CD4-positive, alpha-beta T cell treated with Interleukin-6 for 4 hours (primary cell): ENCODE measurements around the gene PRKAR2B.
A peak's percentile ranks its signal among the peaks of the same experiment; 100 is the strongest.
"Not testable (repeated sequence)": the region's sequence is repeated elsewhere in the genome, so short reads cannot be mapped to it uniquely, and the experiment has no call there.

ENCODE experiments used
- DNase-seq: peaks from one replicate; pipeline ENCODE4 v3.0.0-alpha.2; 2020; ENCODE audit warnings: mixed read lengths

Gene PRKAR2B

GRCh38 chr7:107128217-107128616, 83.7 kb downstream of the PRKAR2B start:
- no peak for DNase-seq

- no peak for DNase-seq
Measured at GRCh38 chr7:107128748-107129147, 84.2 kb downstream of the PRKAR2B start.

GRCh38 chr7:107130487-107131220, 86.1 kb downstream of the PRKAR2B start:
- DNase-seq, result no peak

DNA sequence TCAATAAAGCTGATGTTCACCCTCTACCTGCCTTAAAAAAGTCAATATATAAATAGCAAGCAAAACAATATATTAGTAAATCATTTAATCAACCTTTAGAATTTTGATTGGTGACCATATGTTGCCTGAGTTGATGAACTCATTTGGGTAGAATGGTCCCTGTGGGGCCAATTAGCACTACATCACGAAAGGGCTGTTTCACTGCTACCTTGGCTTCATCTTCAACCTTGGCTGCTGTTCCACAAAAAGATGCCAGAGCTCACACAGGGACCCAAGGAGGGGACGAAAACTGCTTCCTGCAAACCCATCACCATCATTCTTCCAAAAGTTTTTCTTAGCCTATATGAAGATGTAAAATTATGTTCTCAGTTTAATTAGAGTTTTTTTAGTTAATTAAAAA, 88.9 kb downstream of the PRKAR2B start:
- DNase-seq, result no peak

DNA sequence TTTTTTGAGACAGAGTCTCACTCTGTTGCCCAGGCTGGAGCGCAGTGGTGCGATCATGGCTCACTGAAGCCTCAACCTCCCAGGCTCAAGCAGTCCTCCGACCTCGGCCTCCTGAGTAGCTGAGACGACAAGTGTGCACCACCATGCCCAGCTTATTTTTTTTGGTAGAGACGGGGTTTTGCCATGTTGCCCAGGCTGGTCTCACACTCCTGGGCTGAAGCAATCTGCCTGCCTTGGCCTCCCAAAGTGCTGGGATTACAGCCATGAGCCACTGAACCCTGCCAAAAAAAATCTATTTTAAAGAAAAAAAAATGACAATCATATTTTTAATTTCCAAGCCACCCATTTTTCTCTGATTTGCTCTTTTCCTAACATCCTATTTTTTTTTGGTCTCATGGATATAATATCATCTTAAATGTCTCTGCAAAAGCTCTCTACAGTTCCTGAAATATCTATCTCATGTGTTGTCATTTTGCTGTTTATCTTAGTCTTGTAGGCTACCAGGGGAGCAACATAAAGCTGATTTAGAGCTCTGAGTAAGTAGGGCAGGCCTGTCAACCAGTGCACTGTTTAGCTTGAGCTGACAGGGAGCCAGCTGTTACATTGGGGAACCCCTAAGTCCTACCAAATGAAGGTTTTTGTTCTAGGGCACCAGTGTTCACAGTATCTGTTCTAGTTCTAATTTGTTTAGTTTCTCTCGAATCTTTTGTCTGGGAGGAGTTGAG, 94.4 kb downstream of the PRKAR2B start:
- no peak for DNase-seq

DNA sequence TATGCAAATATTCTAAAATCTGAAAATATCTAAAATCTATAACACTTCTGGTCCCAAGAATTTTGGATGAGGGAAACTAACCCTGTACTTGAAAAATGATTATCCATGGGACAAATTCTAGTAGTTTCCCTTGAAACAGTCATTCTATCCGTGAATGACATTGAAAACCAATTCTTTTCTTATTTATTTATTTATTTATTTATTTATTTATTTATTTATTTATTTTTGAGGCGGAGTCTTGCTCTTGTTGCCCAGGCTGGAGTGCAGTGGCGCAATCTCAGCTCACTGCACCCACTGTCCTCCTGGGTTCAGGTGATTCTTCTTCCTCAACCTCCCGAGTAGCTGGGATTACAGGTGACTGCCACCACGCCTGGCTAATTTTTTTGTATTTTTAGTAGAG, 99.4 kb downstream of the PRKAR2B start:
- DNase-seq, result not testable (repeated sequence)

DNA sequence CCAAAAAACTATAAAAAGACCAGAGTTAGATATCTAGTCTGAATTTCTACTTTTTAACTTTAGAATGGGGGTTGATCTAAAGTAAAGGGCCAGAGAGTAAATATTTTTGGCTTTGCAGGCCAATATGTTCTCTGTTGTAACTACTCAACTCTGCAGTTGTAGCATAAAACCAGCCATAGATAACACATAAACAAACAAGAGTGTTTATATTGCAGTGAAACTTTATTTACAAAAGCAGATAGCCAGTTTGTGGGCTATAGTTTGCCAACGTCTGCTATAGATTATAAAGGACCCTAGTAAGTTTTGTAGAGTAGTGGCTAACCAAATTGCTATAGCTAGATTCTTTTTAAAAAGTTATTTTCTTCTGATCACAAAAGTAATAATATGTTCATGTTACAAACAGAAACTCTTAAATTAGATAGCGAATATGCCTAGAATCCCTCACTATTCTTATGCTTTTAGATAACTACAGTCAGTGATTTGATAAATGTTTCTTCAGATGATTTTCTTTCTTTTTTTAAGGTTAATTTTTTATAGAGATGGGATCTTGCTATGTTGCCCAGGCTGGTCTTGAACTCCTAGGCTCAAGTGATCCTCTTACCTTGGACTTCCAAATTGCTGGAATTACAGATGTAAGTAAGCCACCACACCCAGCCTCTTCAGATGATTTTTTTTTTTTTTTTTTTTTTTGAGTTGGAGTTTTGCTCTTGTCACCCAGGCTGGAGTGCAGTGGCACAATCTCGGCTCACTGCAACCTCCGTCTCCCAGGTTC, 100.7 kb downstream of the PRKAR2B start:
- no peak for DNase-seq

DNA sequence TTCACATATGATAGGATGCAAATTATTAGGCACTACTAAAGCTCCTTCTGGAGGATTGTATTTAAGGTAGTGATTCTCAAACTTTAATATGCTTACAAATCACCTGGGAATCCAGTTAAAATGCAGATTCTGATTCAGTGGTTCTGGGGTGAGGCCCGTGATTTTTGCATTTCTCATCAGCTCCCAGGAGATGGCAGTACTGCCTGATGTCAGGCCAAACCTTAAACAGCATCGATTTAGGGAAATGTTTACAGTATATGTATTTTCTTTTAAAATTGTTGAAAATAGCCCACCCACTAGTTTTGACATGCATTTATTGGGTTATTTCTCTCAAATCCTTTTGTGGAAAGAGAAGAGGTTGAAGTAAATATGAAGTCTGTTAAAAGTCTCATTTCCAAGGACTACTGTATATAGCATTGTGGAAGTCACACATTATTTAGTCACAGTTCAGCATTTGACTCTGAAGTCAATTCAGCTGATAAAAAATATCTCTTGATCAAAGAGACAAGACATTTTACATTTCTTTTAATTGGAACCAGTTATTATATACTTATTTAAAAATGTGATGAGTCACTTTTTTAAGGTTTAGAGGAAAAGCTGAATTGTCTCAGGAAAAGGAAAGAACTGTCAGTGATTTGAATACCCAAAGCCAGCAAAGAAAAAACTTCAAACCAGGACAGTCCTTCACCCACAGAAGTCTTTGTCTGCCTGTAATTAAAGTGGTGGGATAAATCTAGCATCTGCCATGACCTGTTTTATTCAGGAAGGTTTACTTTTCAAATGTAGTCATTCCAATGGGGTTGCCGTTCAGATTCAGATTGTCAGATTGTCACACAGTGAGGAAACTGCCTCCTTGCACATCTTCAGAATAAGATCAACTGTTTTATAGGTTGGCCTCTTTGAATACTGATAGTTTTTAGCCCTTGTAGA, 103.2 kb downstream of the PRKAR2B start:
- peak; percentile 52 for DNase-seq

DNA sequence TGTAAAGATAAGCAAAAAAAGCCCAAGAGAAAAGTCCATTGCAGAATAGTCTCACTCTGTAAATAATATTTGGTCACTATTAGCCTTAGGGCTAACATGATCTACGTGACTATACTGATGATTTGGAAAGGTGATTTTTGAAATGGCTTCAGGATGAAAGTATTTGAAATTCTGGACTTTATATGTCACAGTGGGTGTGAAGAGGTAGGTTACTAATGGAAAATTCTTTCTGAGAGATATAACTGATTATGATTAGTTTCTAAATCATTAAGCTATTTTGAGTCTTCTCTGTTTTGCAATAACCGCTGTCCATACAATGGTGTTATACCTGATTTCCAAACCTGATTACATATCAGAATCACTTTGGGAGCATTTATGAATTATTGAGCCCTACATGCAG, 104.2 kb downstream of the PRKAR2B start:
- no peak for DNase-seq

- no peak for DNase-seq
Measured at GRCh38 chr7:107149863-107150262, 105.4 kb downstream of the PRKAR2B start.

- DNase-seq, result peak; percentile 84
Measured at GRCh38 chr7:107150375-107151073, 106.0 kb downstream of the PRKAR2B start.

- DNase-seq, result no peak
Measured at GRCh38 chr7:107151538-107151937, 107.0 kb downstream of the PRKAR2B start.

GRCh38 chr7:107152011-107152410, 107.5 kb downstream of the PRKAR2B start:
- DNase-seq, result no peak

- no peak for DNase-seq
Measured at GRCh38 chr7:107154826-107155225, 110.3 kb downstream of the PRKAR2B start.

DNA sequence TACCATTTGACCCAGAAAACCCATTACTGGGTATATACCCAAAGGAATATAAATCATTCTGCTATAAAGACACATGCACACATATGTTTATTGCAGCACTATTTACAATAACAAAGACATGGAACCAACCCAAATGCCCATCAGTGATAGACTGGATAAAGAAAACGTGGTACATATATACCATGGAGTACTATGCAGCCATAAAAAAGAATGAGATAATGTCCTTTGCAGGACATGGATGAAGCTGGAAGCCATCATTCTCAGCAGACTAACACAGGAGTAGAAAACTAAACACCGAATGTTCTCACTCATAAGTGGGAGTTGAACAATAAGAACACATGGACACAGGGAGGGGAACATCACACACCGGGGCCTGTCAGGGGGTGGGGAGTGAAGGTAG, 111.2 kb downstream of the PRKAR2B start:
- not testable (repeated sequence) for DNase-seq

DNA sequence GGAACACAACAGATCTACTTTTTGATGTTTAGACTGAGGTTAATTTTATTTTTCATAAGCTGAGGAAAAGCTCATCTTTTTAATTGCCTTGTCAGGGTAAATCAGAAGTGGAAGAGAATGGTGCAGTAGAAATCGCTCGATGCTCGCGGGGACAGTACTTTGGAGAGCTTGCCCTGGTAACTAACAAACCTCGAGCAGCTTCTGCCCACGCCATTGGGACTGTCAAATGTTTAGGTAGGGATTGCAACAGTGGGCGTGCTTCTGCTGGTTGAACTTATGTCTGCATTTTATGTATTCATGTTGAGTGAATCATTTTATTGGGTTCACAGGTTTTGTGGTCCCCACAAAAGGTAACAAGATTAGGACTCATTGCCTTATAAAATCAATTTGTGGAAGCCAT, 112.6 kb downstream of the PRKAR2B start:
- DNase-seq, result no peak

DNA sequence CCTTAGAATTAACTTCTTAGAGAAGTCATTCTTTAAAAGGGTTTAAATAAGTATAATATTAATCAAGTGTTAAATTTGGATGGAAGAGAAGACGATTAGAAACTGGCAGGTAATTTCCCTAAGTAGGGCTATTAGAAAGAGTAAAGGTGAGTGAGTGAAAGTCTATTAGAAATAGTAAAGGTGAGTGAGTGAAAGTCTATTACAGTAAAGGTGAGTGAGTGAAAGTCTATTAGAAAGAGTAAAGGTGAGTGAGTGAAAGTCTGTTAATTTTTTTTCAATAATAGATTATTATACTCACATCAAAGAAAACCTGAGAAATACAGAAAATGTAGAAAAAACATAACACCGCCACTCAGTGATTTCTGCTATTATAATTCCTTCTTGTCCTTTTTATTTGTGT, 113.5 kb downstream of the PRKAR2B start:
- DNase-seq, result no peak

GRCh38 chr7:107160389-107160788, 115.9 kb downstream of the PRKAR2B start:
- no peak for DNase-seq

GRCh38 chr7:107161415-107161814, 116.9 kb downstream of the PRKAR2B start:
- no peak for DNase-seq

DNA sequence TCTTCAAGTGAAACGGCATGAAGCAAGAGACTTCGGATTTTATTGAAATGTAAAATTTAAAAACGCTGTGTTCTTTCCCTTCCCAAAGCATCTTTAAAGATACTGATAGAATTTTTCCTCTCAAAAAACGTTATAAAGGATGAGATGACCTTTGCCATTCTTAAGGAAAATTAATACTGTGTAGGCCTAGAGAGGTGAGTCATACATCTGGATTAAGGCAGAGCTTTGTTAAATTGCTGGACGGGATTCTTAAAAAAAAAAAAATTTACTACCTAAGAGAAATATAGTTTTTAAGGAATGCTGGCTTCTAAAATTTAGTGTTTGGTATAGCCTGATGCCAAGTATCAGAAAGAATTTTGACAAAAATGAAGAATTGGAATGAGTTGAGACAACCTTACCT, 118.0 kb downstream of the PRKAR2B start:
- no peak for DNase-seq

- DNase-seq, result no peak
Measured at GRCh38 chr7:107164092-107164491, 119.6 kb downstream of the PRKAR2B start.

DNA sequence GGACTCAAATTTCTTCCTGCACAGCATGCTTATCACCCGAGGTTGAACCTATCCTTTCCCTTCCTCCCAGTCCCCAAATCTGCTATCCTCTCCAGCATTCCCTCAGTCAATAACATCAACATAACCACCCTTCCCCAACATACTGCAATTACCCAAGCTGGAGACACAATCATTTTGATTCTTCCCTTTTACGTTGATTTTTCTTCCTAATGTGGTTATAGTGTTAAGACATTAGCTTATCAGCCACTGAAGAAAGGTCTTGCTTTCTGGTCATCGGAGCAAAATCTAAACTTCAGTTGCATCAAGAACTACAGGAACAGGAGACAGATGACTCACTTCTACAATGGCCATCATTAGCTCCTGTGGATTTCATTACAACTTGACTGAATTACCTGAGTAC, 120.8 kb downstream of the PRKAR2B start:
- no peak for DNase-seq
